Prostate gland (tissue), 2 donors: Measurements from ENCODE around the gene LHX1. TPM values are rescaled to one million over a fixed set of nuclear protein-coding genes. Genes with fewer than 3 reads are reported as not detected.

Experiments used
- DNase-seq: peaks from one replicate; pipeline ENCODE4 v3.0.0-alpha.2; 2019; ENCODE audit warnings: low spot score
- H3K27ac ChIP-seq, 2 donors: fragments of 200-600 bp; sonication (generic); 2 replicates each; pipeline ENCODE4 v1.5.1; 2017 to 2019
- H3K27me3 ChIP-seq: fragments of 200-600 bp; sonication (generic); replicated peaks from 2 replicates; pipeline ENCODE4 v1.5.1; 2019; ENCODE audit not compliant: insufficient read depth
- H3K36me3 ChIP-seq, 2 donors: fragments of 200-600 bp; sonication (generic); 1 replicate in 1 of 2; 2 replicates in 1 of 2; pipeline versions ENCODE4 v1.5.1 to v1.8.1; 2017 to 2019
- H3K4me1 ChIP-seq: fragments of 200-600 bp; sonication (generic); replicated peaks from 2 replicates; pipeline ENCODE4 v1.5.1; 2019
- H3K4me3 ChIP-seq, 2 donors: fragments of 200-600 bp; sonication (generic); 2 replicates each; pipeline ENCODE4 v1.5.1; 2017 to 2019
- H3K9me3 ChIP-seq: fragments of 200-600 bp; sonication (generic); 2 replicates; pipeline ENCODE4 v1.5.1; 2017
- POLR2A ChIP-seq: fragments of 450-650 bp; IDR thresholded peaks from one replicate; pipeline ENCODE4 v1.6.1; 2016; ENCODE audit warnings: antibody characterized with exemption, mild to moderate bottlenecking
- POLR2AphosphoS5 ChIP-seq: sonication (generic); formaldehyde crosslinking; IDR thresholded peaks from one replicate; pipeline ENCODE4 v1.6.1; 2017; ENCODE audit warnings: antibody characterized with exemption
- WGBS: methylation state at CpG from one replicate; pipeline ENCODE4 v1.1.5; 2018; 5-methylcytosine and 5-hydroxymethylcytosine counted together
- intact Hi-C: fragments of 100-400 bp; cut with DNase I; formaldehyde crosslinking; loops from one replicate; pipeline ENCODE4 v1.14.2; 2022
- total RNA-seq, 2 donors: library from RNA; depleted of rRNA; stranded (reverse); fragments of >200 nt; gene quantifications; one replicate each; pipeline ENCODE4 v1.1.0, GENCODE V29; 2016
- TF ChIP-seq, protein P1 (sequence below), 4 experiments: fragments of 200-600 bp in 2 of 4; fragments of 450-650 bp in 2 of 4; sonication (generic) in 2 of 4; IDR thresholded peaks; 1 replicate in 3 of 4; 2 replicates in 1 of 4; pipeline ENCODE4 v1.5.1; 2016 to 2019; ENCODE audit warnings: antibody characterized with exemption in 4 of 4, mild to moderate bottlenecking in 2 of 4, moderate library complexity in 2 of 4

The LHX1 gene
- total RNA-seq, 2 donors from 2014 or later, result not detected

DNA sequence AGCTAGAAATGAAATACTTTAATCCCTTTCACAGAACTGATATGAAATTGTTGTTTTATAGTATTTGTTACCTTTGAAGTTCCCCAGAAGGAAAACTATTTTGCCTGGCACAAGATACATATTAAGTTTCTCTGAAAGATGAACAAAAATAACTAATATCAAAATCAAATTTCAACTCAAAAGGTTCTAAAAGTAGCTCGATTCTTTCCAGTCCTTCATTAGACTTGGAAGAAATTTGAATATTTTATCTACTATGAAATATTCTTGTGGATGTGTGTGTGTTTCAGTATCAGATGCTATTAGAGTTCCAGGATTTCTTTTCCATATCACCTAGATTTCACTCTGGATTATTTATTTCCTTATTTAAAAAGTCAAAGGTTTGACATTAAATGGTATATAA, 7.9 kb downstream of the LHX1 start:
- H3K27ac ChIP-seq, result no peak overlapping the region
- no peaks in the 10 kb centered on the region for H3K4me1 ChIP-seq
- WGBS, result 19% methylated on average over 1 of the region's 1 CpG
- H3K27me3 ChIP-seq, result peaks cover 49% of the 10 kb centered on the region
- H3K9me3 ChIP-seq, result no peaks in the 10 kb centered on the region
- intact Hi-C loops, result no loop called here
- no peak overlapping the region for H3K4me3 ChIP-seq
- no peak for DNase-seq
- H3K36me3 ChIP-seq, result no peaks in the 10 kb centered on the region
- TF ChIP-seq POLR2A, result no peak
- no peak for TF ChIP-seq POLR2AphosphoS5
- TF ChIP-seq, protein P1, sequence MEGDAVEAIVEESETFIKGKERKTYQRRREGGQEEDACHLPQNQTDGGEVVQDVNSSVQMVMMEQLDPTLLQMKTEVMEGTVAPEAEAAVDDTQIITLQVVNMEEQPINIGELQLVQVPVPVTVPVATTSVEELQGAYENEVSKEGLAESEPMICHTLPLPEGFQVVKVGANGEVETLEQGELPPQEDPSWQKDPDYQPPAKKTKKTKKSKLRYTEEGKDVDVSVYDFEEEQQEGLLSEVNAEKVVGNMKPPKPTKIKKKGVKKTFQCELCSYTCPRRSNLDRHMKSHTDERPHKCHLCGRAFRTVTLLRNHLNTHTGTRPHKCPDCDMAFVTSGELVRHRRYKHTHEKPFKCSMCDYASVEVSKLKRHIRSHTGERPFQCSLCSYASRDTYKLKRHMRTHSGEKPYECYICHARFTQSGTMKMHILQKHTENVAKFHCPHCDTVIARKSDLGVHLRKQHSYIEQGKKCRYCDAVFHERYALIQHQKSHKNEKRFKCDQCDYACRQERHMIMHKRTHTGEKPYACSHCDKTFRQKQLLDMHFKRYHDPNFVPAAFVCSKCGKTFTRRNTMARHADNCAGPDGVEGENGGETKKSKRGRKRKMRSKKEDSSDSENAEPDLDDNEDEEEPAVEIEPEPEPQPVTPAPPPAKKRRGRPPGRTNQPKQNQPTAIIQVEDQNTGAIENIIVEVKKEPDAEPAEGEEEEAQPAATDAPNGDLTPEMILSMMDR (IDR thresholded peaks at IDR 0.05), result no peak

DNA sequence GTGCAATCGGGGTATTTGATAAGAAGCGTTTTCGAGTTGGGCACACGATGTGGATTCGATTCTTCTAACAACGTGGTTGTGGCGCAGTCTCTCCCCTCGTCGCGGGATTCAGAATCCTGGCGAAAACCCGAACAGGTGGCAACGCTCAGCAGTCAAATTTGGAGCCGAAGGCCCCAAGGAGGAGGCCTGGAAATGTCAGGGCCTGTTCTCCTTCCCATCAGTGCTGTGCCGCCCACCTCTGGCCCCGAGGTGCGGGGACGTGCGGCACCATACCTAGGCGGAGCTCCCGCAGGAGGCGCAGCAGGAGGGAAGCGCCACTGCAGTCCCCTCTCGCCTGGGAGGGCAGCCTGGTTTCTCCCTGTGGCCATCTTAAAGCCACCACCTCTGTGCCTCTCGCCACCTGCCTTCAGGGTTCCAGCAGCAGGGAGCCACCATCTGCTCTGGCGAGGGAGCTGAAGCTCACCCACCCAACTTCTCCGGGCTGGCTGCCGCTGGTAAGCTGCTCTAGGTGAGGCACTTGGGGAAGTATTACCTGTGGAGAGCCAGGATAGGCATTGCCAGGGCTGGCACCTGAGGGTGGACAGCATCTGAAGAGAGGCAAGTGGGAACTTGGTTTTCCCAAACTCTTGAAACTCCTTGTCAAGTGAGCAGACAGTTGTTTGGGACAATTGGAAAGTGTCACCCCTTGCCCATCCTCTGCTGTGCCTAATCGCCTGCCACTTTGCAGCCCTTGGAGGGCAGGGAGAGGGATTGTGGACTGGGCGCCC, 8.9 kb downstream of the LHX1 start:
- DNase-seq, result no peak
- no peaks in the 10 kb centered on the region for H3K9me3 ChIP-seq
- H3K36me3 ChIP-seq, result no peaks in the 10 kb centered on the region
- no peak overlapping the region for H3K4me3 ChIP-seq
- H3K27ac ChIP-seq, result no peak overlapping the region
- intact Hi-C loops, result no loop called here
- H3K4me1 ChIP-seq, result no peaks in the 10 kb centered on the region
- peaks cover 39% of the 10 kb centered on the region for H3K27me3 ChIP-seq
- no peak for TF ChIP-seq POLR2A
- WGBS, result 11% methylated on average over 30 of the region's 30 CpGs

DNA sequence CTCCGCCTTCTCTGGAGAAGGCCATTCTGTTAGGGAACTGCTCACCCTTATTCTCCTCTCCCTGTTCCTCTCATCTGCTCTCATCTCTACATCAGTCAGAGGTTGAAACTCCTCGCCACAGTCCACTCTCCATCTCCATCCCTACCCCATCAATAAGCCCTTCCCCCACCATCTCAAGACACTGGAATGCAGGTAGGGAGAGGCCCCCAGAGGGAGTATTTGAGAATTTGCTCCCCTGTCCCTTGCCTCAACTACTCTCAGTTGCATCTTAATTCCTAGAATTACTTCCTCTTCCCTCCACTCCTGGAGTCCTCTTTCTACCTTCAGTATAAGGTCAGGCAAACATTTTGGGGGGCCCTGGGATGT, 9.4 kb downstream of the LHX1 start:
- no peak for TF ChIP-seq POLR2A
- no peak for TF ChIP-seq POLR2AphosphoS5
- TF ChIP-seq, protein P1 (IDR thresholded peaks at IDR 0.05), result no peak
- H3K27ac ChIP-seq, result no peak overlapping the region
- H3K9me3 ChIP-seq, result no peaks in the 10 kb centered on the region
- H3K27me3 ChIP-seq, result peaks cover 33% of the 10 kb centered on the region
- 54% methylated on average over 2 of the region's 2 CpGs for WGBS
- no peaks in the 10 kb centered on the region for H3K36me3 ChIP-seq
- intact Hi-C loops, result no loop called here
- no peak for DNase-seq
- H3K4me1 ChIP-seq, result no peaks in the 10 kb centered on the region
- no peak overlapping the region for H3K4me3 ChIP-seq

DNA sequence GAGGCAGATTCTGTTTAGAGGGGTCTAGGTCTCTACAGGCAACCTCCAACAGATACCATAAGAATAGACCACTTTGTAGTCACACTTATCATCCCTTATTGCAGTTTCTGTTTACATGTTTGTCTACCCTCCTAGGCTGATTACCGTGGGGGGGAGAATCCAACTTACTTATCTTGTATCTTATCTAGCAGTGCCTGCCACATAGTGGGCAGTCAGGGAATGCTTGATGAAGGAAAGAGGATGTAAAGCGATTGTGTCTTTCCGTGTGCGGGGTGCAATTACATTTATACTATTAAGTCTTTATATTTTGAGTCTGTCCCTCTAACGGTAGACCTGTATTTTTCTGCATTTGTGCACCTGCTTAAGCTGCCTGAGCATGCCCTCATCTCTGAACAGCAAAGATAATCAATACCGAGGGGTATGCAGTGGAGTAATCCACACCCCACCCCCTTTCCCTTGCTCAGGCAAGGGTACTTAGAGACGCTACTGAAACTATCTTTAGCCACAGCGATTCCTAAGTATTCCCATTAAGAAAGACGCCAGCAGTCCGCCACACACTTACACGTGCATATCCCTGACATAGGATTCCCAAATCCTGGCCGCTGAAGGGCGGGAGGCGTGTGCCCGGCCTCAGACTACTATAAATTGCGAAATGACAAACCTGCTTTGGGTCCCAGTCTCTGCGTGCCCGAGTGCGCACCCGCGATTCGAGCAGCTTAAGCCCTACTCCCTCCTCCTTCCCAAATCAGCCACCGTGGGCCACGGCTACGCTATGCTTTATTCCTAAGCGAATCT, 10.8 kb downstream of the LHX1 start:
- intact Hi-C loops, result no loop called here
- peak overlapping the region; percentile 74 to 82 for H3K4me3 ChIP-seq
- H3K4me1 ChIP-seq, result no peaks in the 10 kb centered on the region
- H3K27ac ChIP-seq, result peak overlapping the region; percentile 73 to 78
- no peaks in the 10 kb centered on the region for H3K36me3 ChIP-seq
- TF ChIP-seq, protein P1 (IDR thresholded peaks at IDR 0.05), result no peak
- no peak for TF ChIP-seq POLR2A
- no peak for TF ChIP-seq POLR2AphosphoS5
- H3K9me3 ChIP-seq, result no peaks in the 10 kb centered on the region
- H3K27me3 ChIP-seq, result peaks cover 21% of the 10 kb centered on the region
- no peak for DNase-seq
- WGBS, result 2% methylated on average over 26 of the region's 26 CpGs

DNA sequence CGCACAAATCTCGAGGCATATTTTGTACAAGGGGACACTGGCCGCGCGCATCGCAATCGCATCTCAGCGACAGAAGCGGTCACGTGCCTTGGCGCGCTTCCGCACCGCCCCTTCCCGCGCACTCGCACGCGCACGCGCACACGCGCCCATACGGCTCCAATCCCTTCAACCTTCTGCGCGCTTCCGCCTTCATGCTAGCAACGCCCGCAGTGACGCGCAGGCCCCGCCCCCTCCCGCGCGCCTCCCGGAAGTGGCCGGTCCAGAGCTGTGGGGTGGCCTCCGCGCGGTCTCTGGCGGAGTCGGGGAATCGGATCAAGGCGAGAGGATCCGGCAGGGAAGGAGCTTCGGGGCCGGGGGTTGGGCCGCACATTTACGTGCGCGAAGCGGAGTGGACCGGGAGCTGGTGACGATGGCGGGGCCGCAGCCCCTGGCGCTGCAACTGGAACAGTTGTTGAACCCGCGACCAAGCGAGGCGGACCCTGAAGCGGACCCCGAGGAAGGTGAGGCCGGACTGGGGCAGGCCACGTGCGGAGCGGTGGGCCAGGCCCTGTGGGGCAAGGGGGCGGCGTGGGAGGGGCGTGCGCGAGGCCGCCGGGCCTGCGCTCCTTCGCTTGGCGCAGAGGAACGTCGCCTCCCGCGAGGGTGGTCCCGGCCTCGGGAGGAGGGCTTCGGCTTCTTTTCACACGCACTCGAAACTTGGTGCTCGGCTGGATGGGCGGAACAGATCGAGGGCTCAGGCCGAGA, 11.6 kb downstream of the LHX1 start, which contains the start of gene AATF:
AATF (plus strand) TSS at position 238 of the 744 bp plus-strand sequence; CDS start at position 410, 172 bp downstream.
- peak within 1 kb of the TSS; percentile 74 to 82 for H3K4me3 ChIP-seq
- peak; percentile 100 for TF ChIP-seq POLR2AphosphoS5
- TF ChIP-seq, protein P1 (IDR thresholded peaks at IDR 0.05), result peak in 2 of 4 experiments; percentile 2 to 11
- TF ChIP-seq POLR2A, result peak; percentile 71
- peak within 1 kb of the TSS; percentile 73 to 78 for H3K27ac ChIP-seq
- H3K9me3 ChIP-seq, result no peaks in the 10 kb centered on the region
- intact Hi-C loops, result no loop called here
- no peaks in the 10 kb centered on the region for H3K4me1 ChIP-seq
- peak; percentile 95 for DNase-seq
- H3K36me3 ChIP-seq, result no peaks in the 10 kb centered on the region
- peaks cover 17% of the 10 kb centered on the region for H3K27me3 ChIP-seq
- WGBS, result under 1% methylated on average over 80 of the region's 90 CpGs
